ENCODE results near the gene WDR82. TPM values are rescaled to one million over a fixed set of nuclear protein-coding genes. Genes with fewer than 3 reads are reported as not detected.

The WDR82 gene
- total and polyA plus RNA-seq, 9 of the 15 experiments (the other 6 are each of a cell fraction or from before 2014, with no cell fraction given) = 6.4 to 62.9 (median 37.1) TPM

GRCh38 chr3:52238761-52239701, 39.4 kb downstream of the WDR82 start, which contains the start of gene TWF2 (continued):
- TF ChIP-seq, protein P1, sequence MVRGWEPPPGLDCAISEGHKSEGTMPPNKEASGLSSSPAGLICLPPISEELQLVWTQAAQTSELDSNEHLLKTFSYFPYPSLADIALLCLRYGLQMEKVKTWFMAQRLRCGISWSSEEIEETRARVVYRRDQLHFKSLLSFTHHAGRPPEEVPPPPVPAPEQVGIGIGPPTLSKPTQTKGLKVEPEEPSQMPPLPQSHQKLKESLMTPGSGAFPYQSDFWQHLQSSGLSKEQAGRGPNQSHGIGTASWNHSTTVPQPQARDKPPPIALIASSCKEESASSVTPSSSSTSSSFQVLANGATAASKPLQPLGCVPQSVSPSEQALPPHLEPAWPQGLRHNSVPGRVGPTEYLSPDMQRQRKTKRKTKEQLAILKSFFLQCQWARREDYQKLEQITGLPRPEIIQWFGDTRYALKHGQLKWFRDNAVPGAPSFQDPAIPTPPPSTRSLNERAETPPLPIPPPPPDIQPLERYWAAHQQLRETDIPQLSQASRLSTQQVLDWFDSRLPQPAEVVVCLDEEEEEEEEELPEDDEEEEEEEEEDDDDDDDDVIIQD (CRISPR knock-in tag; IDR thresholded peaks at IDR 0.05) = no peak
- TF ChIP-seq NONO (IDR thresholded peaks at IDR 0.05; ENCODE audit: low read depth in 2 of 2, low read length in 1 of 2) = no peak
- TF ChIP-seq TBP (optimal IDR thresholded peaks at IDR 0.05; ENCODE audit: low read depth, low read length) = no peak
- no peak for TF ChIP-seq ILF3 (IDR thresholded peaks at IDR 0.05; ENCODE audit: borderline replicate concordance)
- TF ChIP-seq ZBED1 (IDR thresholded peaks at IDR 0.05) = no peak
- TF ChIP-seq BHLHE40 (IDR thresholded peaks at IDR 0.05; ENCODE audit: low read length) = no peak; the same call in 1 of the 2 replicates
- TF ChIP-seq, protein P2, sequence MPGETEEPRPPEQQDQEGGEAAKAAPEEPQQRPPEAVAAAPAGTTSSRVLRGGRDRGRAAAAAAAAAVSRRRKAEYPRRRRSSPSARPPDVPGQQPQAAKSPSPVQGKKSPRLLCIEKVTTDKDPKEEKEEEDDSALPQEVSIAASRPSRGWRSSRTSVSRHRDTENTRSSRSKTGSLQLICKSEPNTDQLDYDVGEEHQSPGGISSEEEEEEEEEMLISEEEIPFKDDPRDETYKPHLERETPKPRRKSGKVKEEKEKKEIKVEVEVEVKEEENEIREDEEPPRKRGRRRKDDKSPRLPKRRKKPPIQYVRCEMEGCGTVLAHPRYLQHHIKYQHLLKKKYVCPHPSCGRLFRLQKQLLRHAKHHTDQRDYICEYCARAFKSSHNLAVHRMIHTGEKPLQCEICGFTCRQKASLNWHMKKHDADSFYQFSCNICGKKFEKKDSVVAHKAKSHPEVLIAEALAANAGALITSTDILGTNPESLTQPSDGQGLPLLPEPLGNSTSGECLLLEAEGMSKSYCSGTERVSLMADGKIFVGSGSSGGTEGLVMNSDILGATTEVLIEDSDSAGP (CRISPR knock-in tag; IDR thresholded peaks at IDR 0.05) = no peak
- peak; percentile 70 for TF ChIP-seq CTBP1 (IDR thresholded peaks at IDR 0.05; ENCODE audit: borderline replicate concordance)
- no peak for TF ChIP-seq DIDO1 (tag; IDR thresholded peaks at IDR 0.05; ENCODE audit: low read depth)
- TF ChIP-seq ZC3H4 (CRISPR knock-in tag; IDR thresholded peaks at IDR 0.05; ENCODE audit: borderline replicate concordance) = no peak
- TF ChIP-seq MNT (conservative IDR thresholded peaks at IDR 0.05) = peak; percentile 11 to 53; a peak in 2 of 4 replicates
- TF ChIP-seq, protein P3, sequence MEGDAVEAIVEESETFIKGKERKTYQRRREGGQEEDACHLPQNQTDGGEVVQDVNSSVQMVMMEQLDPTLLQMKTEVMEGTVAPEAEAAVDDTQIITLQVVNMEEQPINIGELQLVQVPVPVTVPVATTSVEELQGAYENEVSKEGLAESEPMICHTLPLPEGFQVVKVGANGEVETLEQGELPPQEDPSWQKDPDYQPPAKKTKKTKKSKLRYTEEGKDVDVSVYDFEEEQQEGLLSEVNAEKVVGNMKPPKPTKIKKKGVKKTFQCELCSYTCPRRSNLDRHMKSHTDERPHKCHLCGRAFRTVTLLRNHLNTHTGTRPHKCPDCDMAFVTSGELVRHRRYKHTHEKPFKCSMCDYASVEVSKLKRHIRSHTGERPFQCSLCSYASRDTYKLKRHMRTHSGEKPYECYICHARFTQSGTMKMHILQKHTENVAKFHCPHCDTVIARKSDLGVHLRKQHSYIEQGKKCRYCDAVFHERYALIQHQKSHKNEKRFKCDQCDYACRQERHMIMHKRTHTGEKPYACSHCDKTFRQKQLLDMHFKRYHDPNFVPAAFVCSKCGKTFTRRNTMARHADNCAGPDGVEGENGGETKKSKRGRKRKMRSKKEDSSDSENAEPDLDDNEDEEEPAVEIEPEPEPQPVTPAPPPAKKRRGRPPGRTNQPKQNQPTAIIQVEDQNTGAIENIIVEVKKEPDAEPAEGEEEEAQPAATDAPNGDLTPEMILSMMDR (IDR thresholded peaks at IDR 0.05 in 2 of 3, conservative IDR thresholded peaks at IDR 0.05 in 1 of 3; ENCODE audit: insufficient read depth in 2 of 3, low read depth in 1 of 3, low read length in 3 of 3) = peak; percentile 28 to 45 (median 30); a peak in 4 of 6 replicates
- peak; percentile 8 for TF ChIP-seq RBBP5 (IDR thresholded peaks at IDR 0.05; ENCODE audit: borderline replicate concordance, insufficient read depth, low read length, poor library complexity, severe bottlenecking)
- TF ChIP-seq NFRKB (IDR thresholded peaks at IDR 0.05; ENCODE audit: low read depth) = peak; percentile 40
- TF ChIP-seq MEIS2 (IDR thresholded peaks at IDR 0.05; ENCODE audit: partially characterized antibody) = peak; percentile 92
- TF ChIP-seq EGR1 (conservative IDR thresholded peaks at IDR 0.05) = peak; percentile 68
- TF ChIP-seq KLF13 (tag; IDR thresholded peaks at IDR 0.05; ENCODE audit: borderline replicate concordance, low read depth) = no peak
- no peak for TF ChIP-seq FOXJ3 (CRISPR knock-in tag; IDR thresholded peaks at IDR 0.05)
- no peak for TF ChIP-seq IRF2 (CRISPR knock-in tag; IDR thresholded peaks at IDR 0.05)
- peak; percentile 16 for TF ChIP-seq HMGN3 (IDR thresholded peaks at IDR 0.05; ENCODE audit: borderline replicate concordance, extremely low read depth, insufficient read length, low read depth, low read length)
